ENCODE data around the gene MX2.

DNA sequence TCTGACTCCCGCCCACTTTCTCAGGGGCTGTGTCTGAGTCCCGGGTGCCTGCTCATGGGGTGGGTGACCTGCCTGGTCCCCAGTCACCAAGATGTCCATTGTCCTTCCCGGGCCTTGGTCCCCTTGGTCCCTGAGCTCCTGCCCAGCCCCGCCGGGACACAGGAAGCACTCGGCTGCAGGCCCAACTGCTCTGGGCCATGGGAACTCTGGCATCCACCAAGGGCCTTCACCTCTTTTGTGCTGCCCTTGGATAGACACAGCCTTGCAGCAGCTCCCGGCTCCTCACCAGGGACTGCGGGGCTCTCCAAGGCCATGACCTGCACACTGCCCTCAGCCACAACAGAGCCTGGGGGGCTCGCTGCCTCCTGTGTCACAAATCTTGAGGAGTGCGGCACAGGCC, 42.1 kb downstream of the MX2 start:
- TF ChIP-seq, protein P1, sequence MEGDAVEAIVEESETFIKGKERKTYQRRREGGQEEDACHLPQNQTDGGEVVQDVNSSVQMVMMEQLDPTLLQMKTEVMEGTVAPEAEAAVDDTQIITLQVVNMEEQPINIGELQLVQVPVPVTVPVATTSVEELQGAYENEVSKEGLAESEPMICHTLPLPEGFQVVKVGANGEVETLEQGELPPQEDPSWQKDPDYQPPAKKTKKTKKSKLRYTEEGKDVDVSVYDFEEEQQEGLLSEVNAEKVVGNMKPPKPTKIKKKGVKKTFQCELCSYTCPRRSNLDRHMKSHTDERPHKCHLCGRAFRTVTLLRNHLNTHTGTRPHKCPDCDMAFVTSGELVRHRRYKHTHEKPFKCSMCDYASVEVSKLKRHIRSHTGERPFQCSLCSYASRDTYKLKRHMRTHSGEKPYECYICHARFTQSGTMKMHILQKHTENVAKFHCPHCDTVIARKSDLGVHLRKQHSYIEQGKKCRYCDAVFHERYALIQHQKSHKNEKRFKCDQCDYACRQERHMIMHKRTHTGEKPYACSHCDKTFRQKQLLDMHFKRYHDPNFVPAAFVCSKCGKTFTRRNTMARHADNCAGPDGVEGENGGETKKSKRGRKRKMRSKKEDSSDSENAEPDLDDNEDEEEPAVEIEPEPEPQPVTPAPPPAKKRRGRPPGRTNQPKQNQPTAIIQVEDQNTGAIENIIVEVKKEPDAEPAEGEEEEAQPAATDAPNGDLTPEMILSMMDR (IDR thresholded peaks at IDR 0.05) = no peak
- no peak for TF ChIP-seq POLR2A (IDR thresholded peaks at IDR 0.05)
